Hematopoietic multipotent progenitor cell treated with erythropoietin and hydrocortisone succinate and interleukin-3 and kit ligand, for 8 days (in vitro differentiated cells): ENCODE data around the gene C12orf76.
"Not testable (repeated sequence)": the region's sequence is repeated elsewhere in the genome, so short reads cannot be mapped to it uniquely, and the experiment has no call there.

Experiments used
- DNase-seq: peaks from one replicate; pipeline ENCODE4 v3.0.0-alpha.2; 2015

The C12orf76 gene

DNA sequence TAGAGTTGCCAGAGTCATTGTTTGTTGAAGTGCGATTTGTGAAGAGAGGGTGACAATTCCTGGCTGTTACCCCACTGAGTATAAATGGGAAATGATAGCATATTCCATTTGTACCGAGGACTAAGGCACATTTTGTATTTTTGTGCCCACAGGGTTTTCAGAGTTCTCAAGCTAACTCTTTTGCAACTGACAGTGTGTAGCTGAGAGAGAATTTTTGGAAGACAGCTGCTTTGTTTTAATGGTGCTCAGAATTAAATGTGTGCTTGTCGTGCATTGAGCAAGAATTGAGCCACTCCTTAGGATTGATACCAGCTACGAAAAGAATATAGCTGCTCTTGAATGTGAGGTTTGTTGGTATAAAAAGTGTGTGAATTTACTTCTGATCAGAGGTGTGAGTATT lies 27.4 kb downstream of the C12orf76 start:
- DNase-seq, result no peak

DNA sequence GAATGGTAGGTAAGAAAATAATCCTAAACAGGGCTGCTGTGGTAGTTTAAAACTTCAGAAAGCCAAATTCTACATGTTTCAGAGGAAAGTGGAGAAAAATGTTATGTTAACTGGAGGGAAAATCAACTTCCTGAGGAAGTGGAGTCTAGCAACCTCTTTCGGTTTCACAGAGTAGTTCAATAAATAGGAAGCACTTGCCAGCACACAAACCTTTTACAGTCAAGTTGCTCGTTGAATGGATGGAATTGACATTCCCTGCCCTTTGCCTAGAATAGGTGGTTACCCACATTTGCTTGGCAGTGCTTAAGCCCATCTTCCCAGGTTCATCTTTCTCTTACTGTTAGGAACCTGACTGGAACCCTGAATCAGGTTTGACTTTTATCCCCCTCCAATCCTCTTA lies 33.2 kb downstream of the C12orf76 start:
- DNase-seq, result no peak

DNA sequence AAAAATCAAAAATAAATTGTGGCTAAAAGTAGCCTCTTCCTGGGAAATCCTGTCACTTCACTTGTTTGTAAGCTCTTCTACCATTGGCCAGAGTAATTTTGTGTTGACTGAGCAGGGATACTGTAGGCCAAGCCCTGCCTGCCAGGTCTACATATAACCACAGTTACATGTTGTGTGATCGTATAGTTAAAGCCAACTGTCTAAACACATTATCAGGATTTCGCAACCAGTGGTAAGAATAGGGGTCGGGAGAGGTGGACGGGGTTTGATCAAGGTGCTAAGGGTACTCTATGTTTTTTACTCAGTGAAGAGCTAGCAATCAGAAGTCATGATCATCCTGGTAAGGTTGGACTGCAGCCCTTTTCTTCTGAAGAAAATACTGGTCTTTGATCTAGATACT lies 35.7 kb downstream of the C12orf76 start:
- no peak for DNase-seq

DNA sequence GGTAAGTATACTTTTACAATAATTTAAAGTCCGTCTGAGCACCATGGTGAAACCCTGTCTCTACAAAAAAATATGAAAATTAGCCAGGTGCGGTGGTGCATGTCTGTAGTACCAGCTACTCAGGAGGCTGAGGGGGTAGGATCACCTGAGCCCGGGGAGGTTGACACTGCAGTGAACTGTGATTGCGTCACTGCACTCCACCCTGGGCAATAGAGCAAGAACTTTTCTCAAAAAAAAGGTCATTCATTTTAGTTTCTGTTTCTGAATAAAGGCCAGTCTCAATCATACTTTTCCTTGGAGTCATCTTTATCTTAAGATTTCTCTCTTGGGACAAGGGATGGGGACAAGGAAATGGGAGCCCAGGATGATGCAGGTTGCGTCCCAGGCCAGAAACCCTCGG lies 36.2 kb downstream of the C12orf76 start:
- no peak for DNase-seq

DNA sequence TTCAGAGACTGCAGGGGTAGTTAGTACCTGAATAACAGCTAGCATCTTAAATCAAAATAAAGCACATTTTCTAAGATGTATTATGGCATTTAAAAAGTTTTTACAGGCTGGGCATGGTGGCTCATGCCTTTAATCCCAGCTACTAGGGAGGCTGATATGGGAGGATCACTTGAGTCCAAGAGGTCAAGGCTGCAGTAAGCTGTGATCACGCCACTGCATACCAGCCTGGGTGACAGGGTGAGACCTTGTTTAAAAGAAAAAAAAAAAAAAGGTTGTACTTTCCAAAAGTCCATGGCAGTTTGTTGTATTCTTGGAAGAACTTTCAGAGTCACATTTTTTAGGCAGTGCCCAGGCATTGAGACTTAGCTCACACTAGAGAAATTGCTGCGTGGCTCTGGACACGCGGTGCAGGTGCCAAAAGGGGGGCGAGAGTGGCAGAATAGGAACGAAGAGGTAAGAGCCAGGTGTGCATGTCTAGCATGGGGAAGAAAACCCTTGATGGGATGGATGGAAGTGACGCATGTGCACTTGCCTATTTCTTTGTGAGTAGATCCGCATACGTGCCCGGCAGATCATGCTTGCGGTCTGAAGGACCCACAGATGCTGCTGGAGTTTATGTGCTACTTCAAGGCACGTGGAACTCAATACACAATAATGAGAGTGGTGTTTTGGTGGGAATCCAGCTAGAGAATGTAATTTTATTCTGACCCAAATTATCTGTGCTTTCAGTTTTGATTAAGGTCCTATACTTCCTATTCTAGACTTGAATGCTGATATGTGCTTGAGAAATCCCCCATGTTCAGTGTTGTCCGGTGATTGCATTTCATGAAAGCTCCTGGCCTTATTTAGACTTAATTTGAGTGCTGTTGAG lies 37.2 kb downstream of the C12orf76 start:
- no peak for DNase-seq

DNA sequence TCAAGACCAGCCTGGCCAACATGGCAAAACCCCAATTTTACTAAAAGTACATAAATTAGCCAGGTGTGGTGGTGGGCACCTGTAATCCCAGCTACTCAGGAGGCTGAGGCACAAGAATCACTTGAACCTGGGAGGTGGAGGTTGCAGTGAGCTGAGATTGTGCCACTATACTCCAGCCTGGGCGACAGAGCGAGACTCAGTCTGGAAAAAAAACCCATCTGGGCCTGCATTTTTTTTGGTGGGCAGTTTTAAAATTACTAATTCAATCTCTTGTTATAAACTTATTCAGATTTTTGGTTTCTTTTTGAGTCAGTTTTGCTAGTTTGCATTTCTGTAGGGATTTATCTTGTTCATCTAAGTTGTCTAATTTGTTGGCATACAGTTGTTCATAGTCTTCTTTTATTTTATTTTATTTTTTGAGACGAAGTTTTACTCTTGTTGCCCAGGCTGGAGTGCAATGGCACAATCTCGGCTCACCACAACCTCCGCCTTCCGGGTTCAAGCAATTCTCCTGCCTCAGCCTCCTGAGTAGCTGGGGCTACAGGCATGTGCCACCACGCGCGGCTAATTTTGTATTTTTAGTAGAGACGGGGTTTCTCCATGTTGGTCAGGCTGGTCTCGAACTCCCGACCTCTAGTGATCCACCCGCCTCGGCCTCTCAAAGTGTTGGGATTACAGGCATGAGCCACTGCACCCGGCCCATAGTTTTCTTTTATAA lies 39.5 kb downstream of the C12orf76 start:
- not testable (repeated sequence) for DNase-seq

DNA sequence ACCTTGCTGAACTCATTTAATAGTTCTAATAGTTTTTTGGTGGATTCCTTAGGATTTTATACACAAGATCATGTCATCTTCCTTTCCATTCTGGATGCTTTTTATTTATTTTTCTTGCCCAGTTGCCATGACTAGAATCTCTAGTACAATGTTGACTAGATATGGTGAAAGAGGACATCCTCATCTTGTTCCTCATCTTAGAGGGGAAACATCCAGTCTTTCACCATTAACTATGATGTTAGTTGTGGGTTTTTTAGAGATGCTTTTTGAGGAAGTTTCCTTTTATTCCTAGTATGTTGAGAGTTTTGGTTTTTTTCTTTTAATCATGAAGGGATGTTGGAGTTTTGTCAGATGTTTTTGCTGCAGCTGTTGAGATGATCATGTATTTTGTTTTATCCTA lies 40.4 kb downstream of the C12orf76 start:
- DNase-seq, result peak; percentile 6

DNA sequence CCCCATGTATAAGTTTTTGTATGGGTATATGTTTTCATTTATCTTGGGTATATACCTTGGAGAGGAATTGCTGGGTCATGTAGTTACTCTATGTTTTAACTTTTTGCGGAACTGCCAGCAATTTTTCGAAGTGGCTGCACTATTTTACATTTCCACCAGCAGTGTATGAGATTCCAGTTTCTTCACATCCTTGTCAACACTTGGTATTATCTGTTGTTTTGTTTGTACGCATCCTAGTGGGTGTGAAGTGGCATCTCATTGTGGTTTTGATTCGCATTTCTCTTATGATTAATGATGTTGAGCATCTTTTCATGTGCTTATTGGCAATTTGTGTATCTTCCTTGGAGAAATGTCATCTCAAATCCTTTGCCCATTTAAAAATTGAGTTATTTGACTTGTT lies 42.2 kb downstream of the C12orf76 start:
- DNase-seq, result no peak

DNA sequence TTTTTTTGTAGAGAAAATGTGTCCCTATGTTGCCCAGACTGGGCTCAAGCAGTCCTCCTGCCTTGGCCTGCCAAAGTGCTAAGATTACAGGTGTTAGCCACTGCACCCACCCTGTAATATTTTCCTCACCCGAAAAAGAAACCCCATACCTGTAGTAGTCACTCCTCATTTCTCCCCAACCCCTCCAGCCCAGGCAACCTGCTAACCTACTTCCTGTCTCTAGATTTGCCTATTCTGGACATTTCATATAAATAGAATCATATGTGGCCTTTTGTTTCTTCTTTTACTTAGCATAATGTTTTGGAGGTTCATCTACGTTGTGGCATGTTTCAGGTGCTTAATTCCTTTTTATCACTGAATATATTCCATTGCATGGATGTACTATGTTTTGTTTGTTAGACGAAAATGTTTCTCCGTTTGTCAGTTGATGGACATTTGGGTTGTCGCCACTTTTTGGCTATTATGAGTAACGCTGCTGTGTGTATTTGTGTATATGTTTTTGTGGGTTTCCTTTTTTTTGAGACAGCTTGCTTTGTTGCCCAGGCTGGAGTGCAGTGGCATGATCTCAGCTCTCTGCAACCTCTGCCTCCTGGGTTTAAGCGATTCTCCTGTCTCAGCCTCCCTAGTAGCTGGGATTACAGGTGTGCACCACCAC lies 42.9 kb downstream of the C12orf76 start:
- DNase-seq, result no peak

DNA sequence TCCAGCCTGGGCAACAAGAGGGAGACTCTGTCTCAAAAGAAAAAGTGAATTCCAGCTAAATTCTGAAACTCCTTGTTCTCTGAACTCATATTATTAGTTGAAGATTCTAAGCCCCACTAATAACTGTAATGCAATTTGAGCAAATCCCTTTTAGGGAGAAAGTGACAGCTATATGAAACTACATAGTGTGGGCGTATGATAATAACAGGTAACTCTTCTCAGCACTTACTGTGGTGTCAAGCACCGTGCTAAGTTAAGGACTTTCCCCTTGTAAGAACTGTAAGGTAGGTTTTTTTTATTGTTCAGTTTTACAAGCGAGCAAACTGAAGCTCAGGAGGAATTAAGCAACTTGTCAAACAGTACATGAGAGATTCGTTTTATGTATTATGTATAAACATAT lies 43.7 kb downstream of the C12orf76 start:
- no peak for DNase-seq

DNA sequence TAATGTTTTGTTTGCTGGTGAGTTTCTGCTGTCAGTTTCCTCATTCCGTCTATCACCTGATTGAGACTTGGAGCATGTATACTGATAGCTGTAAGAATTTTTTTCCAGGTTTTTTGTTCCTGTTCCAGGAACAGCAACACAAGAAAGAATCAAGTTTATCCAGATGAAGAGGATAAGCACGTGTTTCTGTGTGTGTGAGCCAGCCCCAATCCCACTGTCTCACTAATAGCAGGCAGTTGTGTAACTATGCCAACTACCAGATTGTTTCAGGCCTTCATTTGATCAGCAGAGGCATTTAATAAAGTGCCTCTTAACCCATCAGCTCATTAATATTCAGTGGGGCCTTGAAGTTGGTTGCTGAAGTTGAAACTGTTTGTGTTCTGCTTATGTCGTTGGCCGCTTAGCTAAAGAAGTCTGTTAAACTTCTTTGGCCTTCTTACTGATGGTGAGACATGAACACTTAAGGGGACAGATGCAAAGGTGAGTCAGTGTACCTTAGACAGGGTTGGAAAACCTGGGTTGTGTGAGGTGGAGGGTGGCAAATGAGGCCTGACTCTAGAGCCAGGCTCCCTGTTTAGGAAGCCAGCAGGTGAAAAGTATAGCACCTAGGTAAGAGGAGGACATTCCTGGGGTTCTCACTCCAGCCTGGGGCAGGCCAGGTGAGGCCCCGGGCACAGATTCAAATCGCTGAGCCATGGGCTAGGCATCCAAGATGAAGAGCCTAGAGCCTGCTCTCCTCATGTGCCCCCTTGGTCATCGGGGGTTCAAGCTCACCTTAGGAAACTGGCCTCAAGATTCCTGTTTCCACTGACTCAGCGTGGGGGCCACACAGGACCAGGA lies 45.4 kb downstream of the C12orf76 start:
- DNase-seq, result no peak

DNA sequence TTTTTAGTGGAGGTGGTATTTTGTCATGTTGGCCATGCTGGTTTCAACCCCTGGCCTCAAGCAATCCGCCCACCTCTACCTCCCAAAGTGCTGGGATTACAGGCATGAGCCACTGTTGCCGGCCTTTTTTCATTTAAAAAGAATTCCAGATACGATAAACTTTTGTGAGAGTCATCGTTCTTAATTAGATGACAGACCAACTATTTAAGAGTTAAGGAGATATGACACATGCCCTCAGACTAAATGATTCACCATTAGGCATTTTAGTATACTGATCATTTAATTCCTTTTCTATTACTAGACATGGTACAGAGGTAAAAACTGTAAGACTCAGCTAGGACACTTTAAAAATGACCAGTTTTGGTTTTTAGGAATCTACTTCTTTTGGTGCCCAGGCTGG lies 46.7 kb downstream of the C12orf76 start:
- no peak for DNase-seq

DNA sequence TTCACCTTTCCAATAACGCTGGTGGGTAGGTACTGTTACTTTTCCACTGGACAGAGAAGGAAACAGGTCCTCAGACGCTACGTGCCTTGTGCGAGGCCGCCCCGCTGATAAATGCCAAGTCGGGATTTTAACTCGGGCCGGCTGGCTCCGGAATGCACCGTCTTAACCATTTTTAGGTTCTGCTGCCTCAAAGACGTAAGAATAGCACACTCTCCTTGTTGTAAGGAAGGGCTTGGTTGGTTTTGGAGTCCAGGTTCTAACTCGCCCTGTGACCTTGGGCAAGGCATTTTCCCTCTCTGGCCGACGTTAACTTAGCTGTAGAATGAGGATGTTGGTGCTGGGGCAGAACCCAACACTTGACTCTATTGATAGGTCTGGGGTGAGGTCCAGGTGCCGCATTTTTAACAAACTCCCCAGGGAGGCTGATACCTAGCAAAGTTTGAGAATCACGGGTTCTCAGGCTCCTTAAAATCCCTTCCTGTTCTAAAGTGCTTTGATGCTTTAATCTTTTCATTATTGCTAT lies 48.3 kb downstream of the C12orf76 start:
- DNase-seq, result peak; percentile 13

DNA sequence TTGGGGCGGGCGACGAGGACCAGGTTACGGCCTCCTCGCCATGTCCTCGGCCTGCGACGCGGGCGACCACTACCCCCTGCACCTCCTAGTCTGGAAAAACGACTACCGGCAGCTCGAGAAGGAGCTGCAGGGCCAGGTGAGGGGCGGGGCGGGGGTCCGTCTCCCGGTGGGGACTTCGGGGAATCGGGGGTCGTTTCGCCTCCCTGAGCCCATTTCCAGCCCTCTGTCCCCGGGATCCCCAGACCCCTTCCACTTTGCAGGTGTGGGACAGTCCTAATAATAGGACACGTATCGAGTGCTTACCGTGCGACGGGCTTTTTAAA lies 48.7 kb downstream of the C12orf76 start:
- no peak for DNase-seq

DNA sequence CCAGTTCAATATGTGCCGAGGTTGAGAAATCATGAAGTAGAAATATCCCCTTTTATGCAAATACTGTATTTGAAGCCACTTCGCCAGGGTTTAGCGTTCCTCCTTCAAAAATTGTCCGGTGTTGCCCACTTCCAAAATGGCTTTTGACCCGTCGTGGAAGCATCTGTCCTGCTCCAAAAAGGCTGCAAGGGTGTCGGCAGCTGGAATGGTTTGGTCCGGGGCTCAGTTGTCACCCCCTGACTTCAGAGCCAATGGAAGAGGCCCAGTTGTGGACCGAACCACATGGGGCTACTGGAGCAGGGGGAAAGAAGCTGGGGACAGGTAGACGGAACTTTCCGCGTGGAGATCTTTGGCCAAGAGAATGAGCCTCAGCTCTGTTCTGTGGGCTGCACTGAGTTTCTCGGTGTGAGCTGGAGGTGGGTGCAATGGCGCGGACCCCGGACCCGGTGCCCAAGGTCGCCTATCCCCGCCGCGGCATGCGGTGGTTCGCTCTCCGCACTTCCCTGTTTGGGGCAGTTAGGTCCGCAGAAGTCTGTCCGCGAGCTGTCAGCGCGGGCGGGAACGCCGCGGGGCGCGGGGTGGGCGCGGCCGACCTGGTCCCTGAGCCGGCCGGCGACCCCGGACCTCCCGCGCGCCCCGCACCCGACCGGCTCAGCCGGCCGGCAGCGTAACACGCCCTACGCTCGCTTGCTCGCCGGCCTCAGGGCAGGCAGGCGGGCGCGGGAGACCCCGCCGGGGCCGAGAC lies 49.2 kb downstream of the C12orf76 start, which contains the start of gene ANKRD13A:
Gene ANKRD13A, plus strand, starts transcription at position 527 of the 745 bp plus-strand sequence. CDS start 259 bp downstream, outside the sequence.
- DNase-seq, result peak; percentile 96

DNA sequence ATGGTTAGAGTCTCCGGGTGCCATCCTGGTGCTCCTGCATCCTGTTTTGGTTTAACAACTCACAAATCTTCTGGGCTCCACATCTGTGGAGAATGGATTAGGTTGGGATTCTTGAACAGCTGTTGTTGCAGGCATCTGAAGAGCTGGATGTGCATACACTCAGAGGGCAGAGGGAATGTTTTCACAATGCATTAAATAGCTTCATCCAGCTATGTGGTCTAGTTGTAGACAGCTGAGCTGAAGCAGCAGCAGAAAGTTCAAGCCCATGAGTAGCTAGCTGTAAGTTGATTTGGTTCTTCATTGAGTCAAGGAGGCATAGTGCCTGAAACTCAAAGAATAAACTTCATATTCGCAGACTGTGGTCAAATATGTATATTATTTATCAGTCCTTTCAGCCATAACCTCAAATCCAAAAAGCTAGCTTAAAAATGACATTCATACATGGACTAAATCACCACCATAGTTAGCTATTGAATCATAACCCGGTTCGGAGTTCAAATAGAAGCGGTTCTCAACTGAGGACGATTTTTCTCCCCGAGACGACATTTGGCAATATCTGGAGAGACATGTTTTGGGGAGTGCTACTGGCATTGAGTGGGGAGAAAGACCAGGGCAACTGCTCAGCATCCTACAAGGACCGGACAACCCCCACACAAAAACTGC lies 50.0 kb downstream of the C12orf76 start:
- DNase-seq, result peak; percentile 19

DNA sequence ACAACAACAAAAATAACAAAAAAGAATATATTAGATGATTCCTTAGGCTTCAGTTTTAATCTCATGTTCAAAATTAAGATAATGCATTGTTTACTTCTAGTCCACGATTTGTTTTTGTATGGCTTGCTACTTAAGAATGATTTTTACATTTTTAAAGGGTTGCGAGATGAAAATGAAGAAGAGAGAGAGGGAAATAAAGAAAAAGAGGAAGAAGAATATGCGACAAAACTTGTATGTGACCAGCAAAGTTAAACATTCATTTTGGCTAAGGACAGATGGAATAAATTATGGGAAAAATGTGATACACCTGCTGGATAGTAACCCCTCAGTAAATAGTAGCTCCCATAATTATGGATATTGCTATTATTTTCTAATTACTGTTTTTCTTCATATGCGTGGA lies 50.9 kb downstream of the C12orf76 start:
- peak; percentile 3 for DNase-seq

DNA sequence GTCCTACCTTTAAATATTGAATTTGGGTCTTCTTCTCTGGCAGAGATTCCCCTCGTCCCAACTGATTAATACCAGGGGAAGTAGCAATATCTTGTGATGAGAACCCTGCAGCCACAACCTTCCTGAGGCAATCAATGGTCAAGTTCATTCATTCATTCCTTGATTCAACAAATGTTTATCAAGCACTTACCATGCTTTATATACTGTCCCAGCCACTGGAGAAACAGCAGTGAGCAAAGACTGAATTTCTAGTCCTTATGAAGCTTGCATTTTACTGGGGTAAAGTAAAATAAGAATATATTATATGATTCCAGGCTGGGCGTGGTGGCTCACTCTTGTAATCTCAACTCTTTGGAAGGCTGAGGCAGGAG lies 51.9 kb downstream of the C12orf76 start:
- DNase-seq, result no peak

DNA sequence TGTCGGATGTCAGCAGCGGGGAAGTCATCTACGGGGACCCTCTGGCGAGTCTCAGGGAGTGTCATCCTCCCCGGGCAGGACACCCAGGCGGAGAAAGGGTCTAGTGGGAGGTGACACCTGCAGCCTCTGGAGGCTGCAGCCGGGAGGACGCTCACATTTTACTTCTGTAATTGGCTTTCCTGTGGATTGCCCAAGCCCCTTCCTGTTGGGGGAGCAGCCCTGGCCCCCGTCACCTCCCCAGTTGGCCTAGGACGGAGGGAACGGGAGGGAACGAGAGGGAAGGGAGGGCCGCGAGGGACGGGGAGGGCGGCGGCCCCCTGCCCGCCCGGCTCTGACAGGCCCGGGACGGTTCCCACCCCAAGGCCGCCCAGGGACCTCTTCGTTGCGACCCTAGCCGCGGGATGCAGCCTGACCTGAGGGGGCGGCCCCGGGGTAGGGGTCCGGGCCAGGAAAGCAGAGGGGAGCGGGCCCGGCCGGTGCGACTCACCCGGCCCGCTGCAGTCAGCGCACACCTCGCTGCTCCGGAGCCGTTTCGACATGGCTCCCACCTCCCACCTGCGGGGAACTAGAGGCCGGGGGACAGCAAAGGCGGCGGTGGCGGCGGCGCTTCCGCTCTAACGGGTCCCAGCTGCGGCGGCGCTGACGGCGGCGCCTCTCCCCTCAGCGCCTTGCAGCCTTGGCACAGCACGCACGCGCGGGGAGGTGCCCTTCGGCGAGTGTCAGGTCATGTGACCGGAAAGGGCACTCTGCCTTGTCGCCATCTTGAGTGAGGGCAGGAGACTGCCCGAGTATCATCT lies 52.4 kb downstream of the C12orf76 start, which contains the start of gene GIT2:
Gene GIT2, minus strand, starts transcription at position 683 of the 797 bp plus-strand sequence. Its CDS starts 144 bp downstream, at position 539.
- DNase-seq, result peak; percentile 97

DNA sequence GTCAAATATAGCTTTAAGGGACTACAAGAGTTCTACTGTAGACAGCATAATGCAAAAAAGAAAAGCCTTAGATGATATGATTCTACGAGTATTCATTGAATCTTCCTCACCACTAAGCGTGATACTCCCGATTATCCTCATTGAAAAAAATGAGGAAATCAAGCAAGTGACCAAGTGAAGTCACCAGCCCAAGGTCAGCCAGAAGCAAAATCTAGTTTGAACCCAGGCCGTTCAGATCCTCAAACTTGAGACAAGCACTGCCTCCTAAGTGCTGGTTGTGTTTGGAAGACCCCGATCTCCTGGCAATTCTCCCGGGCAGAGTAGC lies 53.0 kb downstream of the C12orf76 start:
- DNase-seq, result no peak
